Tongue (tissue), 2 donors: ENCODE results near the gene AP1G1. TPM values are rescaled to one million over a fixed set of nuclear protein-coding genes. Genes with fewer than 3 reads are reported as not detected.
"Not testable (repeated sequence)": the region's sequence is repeated elsewhere in the genome, so short reads cannot be mapped to it uniquely, and the experiment has no call there.

Experiments used
- DNase-seq: peaks from one replicate; pipeline ENCODE4 v3.0.0-alpha.2; 2015
- total RNA-seq: library from RNA; depleted of rRNA; stranded (reverse); fragments of >200 nt; gene quantifications from one replicate; pipeline ENCODE4 v1.2.3, GENCODE V29; 2014

The AP1G1 gene
- total RNA-seq = 109 TPM

DNA sequence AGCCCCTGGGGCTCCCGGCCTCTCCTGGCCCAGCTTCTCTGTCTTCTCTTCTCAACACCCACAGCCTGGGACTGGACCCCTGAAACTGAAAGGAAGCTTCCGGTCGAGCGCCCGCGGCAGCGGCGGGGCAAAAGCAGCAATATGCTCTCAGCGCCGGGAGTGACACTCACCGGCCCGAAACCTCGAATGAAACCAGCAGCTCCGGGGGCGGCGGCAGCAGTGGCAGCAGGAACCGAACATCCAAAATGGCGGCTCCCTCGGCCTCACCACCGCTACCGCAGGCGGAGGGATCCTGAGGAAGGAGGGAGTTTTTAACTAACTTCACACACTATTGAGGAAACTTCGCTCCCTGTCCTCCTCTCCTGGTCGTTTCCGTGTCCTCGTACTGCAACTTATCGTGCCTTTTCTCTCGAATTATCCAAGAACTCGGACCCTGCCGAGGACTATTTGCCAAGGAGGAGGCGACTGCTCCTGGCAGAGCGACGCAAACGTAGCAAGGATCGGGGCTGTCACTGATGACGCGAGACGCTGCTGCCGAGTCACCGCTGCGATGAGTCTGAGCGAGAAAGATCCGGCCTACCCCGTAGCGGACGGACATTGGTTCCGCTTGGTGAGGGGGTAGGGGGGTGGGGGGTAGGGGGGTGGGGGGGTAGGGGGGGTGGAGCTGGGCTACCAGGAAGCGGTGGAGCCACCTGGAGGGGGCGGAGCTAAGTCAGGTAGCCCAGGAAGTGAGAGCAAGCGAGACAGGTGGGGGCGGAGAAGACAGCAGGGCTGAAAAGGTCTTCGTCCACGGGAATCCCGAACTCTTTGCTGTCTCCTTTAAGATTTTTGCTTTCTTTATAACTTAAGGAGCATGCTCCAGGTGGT is at the start of gene AP1G1:
Gene AP1G1, minus strand, starts transcription at position 242 of the 867 bp plus-strand sequence. CDS start 19,355 bp downstream, outside the sequence.
- DNase-seq = peak; percentile 99

DNA sequence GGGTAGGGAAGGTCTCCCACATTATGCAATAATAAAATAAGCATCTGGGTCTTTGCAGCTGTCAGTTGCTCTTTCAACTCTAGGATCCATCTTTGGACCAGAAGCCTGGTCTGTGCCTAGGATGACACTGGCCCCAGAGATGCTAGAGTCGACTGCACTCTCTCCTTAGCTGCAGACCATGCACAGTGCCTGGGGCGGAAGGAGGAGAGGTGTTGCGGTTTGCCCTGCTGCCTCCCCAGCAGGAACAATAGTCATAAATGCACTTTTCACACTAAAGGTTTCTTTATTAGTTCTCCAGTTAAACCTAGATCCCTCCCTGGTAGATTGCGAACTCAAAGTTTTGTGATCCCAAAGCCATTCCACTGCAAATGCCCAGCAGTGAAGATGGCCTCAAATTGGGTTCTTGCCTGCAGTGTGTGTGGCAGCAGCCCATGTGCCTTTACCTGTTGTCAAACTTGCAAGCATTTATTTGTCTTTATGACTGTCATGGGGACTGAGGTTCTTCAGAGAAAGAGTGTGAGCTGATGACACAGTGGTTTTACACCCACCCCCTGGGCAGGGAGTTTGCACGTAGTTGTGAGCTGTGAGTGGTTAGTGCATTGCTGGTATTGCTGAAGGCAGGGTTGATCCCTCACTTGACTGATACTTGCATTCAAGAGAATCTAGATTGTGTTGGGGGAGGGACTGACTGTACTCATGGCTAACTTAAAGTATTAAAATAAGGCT is 47.5 kb upstream of the AP1G1 start:
- DNase-seq = no peak

DNA sequence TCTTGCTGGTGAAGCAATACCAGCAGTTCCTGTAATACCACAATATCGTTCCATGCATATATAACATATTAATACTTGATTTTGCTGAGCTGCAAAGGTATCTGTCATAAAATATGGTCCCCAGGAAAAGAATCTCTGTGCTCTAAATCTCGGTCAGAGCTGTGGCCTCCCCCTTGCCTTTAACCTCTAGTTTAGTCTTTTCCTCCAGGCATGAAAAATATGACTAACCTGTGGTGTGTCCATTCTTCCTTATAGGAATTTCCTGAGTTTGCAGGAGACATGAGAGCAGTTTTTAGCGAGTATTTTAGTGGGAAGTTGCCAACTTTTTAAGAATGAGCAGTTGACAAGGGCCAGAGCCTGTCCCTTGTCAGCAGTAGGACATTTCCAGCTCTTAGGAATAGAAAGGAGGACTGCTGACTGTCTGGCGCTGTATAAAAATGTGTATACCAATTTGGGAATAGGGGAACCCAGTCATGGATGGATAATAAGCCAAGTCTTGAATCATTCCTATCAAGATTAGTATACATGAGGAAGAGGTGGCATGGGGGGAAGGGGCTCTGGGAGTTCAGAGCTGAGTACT is 45.8 kb upstream of the AP1G1 start:
- DNase-seq = no peak

DNA sequence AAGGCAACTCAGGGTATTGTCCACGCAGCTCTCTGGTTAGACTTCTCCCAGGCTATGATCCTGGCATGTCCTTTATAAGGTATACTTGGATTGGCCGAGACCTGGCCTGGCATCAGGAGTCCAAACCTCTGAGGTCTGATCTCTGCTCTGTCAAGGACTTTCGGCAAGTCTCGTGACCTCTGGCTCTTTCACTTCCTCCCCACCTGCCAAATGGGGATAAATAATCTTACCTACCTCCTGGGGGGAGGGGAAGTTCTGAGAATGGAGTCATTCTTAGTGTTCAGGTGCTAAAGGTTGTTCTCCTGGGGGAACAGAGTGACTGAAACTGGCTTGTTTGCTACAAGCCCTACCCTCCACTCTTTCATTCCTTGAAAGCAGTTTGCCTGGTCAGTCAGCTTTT is 44.8 kb upstream of the AP1G1 start:
- DNase-seq = no peak

DNA sequence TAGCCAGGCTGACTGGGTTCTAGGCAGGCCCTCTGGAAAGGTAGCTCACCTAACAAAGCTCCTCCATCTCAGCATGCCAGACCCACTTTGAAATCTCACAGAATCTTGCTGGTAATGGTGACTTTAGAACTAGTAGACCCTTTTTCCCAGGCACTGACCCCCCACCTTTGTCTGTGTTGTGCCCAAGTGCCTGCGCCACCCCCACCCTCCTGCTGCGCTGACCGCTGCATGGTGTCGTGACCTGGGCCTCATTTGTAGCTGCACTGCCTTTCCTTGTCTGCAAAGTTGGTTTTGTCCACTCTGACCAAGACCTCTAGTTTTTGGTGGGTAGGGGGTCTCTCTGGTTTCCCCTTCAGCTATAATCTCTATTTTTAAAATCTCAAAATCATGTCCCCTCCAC is 43.9 kb upstream of the AP1G1 start:
- DNase-seq = no peak

DNA sequence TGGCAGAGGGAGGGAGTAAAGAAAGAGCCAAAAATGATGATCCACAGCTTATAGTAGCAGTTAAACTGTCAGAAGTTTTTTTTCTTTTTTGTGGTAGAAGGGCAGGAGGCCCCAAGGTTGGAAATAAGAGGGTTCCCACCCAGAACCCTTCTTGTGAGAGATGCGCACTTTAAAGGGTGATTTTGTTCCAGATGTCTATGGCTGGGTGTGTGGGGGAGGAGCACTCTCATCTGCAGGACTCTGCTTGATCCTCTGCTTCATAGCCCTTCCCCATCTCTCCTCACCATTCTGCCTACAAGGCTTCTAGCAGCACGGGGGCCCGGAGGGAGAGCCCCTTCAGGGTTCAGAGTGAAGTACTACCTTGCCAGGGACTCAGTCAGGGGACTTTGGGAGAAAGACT is 43.5 kb upstream of the AP1G1 start:
- no peak for DNase-seq

DNA sequence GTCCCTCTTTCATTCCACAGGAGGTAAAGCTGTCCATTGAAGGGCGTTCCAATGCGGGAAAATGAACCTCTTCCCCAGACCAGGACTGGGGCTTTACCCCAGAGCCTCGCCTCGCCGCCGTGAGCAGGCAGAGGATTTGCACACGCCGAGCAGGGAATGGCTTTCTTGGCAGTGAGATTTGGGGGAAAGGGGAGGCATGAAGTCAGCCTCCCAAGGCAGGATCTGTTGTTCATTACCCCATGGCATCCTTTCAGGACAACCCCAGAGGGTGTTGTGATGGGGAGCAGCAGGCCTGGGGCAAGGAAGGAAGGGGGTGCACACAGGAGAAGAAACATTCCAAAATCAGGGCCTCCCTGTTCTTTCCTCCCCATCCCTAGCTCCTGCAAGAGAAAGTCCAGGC is 43.1 kb upstream of the AP1G1 start:
- DNase-seq = peak; percentile 22

DNA sequence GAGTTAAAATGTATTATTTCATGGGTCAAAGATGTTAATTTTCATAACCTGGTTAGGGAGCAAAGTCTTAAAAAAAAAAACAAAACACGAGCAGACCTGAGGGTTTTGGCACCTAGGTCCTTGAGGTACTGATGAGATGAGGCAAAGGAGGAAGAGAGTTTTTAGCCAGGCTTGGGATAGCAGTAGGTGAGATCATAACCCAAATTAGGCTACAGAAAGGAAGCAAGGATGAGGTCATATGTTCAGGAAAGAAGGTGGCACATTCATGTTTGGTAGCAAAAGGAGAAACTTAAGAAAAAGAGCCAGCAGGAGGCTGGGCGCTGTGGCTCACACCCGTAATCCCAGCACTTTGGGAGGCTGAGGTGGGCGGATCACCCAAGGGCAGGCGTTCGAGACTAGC is 40.0 kb upstream of the AP1G1 start:
- no peak for DNase-seq

DNA sequence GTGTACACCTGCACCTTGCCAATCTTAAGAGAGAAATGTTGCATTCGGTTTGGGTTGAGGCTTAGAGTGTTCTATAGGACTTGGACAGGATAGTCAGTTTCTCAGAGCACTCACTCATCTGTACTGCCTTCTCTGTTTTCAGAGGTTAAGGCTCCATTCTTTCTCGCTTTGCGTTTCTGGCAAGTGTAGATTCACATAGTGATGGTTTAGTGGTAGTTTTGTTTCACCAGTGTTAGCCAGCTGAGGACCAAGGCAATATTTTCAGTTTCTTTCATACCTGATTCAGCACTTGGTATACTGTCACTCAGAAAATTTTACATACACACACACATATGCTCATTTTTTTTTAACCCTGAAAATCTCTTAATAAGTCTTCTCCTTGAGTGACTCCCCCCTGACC is 38.5 kb upstream of the AP1G1 start:
- no peak for DNase-seq

DNA sequence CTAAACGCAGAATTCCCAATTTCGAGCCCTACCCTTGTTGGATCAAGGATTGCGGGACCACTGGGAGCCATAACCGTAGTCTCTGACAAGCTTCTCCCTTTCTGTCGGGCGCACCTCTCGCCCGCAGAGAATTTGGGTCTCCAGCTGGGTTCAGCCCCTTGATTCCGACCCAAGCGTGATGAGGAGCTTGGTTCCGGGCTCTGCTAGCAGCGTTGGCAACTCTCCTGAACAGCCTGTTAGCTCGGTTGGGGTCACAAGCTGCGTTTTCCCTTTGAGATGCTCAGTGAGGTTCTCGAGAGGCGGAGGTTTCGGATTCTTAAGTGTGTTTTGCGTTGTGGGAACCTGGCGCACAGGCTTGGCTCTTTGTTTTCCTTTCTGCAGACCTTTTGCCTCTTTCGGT is 37.8 kb upstream of the AP1G1 start:
- peak; percentile 16 for DNase-seq

DNA sequence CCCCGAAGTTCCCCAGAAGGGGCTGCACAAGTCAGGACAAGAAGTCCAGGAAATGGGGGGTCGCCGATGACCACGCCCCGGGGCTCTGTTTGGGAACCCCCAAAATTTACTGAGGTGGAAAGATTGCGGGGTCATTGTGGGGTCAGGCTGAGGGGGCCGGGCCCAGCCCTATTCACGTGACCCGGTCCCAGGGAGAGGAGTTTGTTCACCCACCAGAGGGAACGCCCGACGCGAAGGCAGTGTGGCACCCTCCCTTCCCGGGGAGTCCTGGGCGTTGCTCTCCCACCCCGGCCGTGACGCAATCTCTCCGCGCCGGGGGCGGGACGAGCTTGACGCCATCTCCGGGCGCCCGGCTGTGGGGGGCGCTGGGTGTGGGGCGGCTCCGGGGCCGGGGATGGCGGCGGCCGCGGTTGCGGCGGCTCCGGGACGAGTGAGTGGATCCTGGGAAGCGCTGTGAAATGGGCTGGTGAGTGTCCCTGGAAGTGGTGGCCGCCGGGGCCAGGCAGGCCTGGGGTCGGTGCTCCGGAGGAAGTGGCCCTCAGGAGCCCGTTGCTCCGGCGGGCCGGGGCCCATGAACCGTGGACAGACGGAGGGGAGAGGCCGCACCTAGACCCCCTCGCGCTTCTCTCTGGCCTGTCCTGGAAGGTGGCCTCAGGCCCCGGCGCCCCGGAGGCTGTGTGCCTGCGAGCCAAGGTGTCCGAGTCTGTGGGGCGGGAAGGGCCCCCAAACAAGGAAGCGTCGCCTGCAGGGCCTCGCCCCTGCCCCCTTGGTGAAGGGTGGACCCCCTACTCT is 37.2 kb upstream of the AP1G1 start, which contains the start of gene ATXN1L:
Gene ATXN1L, plus strand, starts transcription at position 338 of the 792 bp plus-strand sequence. CDS start 3,765 bp downstream, outside the sequence.
- DNase-seq = peak; percentile 94

DNA sequence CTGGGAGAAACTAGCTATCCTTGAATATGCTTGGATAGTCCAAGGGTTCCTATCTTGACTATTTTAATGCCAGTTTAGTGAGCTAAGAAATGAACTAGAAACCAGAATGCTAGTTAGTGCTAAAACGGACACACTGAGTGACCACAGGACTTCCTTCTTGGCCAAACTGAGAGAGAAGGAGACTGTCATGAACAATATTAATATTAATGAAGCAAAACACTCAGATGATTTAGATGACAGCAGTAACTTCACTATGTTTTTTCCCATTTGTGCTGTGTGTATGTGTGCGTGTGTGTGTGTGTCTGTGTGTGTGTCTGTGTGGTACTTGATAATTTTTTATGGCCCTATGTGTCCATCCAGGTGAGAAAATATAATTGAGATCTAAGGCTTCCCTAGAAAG is 34.9 kb upstream of the AP1G1 start:
- DNase-seq = no peak

DNA sequence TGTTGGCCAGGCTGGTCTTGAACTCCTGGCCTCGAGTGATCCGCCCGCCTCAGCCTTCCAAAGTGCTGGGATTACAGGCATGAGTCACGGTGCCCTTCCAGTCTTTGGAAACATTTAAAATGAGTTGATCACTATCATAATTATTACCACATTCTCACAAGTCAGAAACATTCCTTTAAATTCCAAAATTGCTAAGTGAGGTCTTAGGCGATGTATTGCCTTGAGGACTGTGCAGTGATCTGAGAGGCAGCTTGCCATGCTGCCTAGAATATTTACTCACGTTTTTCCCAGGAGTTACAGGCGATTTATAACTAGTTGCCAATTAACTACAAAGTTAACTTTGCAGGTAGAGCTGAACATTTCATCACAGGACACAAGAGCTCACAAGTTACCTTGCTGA is 31.4 kb upstream of the AP1G1 start:
- DNase-seq = no peak

DNA sequence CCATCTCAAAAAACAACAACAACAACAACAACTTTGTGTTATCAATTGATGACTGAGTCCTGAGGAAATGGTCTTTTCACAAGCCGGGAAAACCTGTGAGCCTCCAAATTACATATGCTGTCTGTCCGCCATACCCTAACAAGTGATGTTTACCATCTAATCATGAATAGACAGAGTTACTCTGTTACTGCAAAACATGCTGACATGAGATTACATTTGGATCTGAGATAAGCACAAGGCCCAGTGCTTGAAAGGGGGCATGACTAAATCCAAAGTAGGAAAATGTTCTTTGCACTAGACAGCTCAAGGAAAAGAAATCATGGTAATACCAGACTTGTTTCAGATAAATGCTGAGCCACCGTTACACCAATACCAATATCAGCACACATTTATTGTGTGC is 28.5 kb upstream of the AP1G1 start:
- no peak for DNase-seq

DNA sequence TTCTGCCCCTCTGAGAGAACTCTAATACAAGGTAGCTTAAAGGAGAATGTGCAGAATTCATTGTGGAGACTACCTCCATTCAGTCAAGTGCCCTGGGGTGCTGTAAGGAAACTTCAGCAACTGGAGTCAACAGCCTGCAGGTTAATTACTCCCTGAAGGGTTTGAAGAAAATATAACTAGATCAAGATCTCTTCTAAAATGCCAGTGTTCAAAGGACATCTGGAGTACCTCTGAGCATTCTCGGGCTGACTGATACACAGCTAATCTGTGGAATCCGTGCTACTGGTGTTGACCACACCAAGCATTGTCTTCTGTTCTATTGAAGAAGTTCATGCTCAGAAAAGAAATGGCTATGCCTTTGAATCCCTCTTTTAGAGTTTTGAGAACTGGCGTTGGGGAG is 25.7 kb upstream of the AP1G1 start:
- DNase-seq = no peak

DNA sequence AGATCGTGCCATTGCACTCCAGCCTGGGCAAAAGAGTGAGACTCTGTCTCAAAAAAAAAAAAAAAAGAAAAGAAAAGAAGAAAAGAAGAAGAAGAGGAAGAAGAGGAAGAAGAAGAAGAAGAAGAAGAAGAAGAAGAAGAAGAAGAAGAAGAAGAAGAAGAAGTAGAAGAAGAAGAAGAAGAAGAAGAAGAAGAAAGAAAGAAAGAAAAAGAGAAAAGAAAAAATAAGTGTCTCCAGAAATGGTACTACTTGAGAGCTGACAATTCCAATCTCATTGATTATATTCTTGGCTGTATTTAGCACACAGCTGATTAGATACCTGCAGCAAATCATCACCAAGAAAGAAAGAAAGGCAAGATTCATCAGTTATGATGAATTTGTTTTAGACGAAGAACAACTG is 23.5 kb upstream of the AP1G1 start:
- not testable (repeated sequence) for DNase-seq

DNA sequence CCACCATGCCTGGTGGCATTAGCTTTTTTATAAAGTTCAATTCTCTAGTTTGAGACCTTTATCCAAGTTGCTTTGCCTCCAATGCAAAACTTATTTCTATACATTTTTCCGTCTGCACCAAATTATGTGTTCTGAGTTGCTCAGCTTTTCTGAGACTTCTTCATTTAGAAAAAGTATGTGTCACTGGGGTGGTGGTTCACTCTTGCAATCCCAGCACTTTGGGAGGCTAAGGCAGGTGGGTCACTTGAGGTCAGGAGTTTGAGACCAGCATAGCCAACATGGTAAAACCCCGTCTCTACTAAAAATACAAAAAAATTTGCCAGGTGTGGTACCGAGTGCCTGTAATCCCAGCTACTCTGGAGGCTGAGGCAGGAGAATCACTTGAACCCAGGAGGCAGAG is 23.1 kb upstream of the AP1G1 start:
- DNase-seq = not testable (repeated sequence)

DNA sequence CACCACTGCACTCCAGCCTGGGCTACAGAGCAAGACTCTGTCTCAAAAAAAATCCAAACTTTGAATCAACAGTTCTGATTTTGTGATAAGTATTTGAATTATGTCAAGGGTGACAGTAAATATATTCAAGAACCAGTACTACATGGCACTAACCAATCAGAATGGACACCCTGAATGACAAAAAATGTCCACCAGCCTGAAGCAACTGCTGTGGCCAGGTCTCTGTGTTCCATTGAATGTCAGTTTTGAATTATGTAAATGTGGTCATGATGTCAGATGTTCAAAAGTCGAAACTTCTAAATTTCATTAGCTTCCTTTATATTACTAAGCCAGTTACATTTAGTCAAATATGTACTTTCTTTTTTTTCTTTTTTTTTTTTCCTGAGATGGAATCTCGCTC is 21.7 kb upstream of the AP1G1 start:
- no peak for DNase-seq

DNA sequence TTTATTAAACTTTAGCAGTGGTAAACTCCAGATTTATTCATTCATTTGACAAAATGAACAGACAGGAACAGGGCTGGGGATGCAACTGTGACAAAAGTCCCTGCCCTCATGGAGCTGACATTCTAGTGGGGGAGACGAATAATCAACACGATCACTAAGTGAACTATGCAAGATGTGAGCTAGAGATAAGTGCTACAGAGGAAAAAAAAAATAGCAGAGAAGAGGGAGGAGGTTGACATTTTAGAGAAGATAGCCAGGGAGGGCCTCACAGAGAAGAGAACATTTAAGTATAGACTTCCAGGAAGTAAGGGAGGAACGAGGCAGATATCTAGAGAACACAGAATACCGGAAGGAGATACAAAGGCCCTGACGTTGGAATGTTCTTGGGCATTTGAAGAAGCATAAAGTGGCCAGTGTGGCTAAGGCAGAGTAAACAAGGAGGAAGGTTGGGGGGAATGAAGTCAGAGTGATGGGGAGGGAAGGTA is 17.9 kb upstream of the AP1G1 start:
- DNase-seq = no peak

DNA sequence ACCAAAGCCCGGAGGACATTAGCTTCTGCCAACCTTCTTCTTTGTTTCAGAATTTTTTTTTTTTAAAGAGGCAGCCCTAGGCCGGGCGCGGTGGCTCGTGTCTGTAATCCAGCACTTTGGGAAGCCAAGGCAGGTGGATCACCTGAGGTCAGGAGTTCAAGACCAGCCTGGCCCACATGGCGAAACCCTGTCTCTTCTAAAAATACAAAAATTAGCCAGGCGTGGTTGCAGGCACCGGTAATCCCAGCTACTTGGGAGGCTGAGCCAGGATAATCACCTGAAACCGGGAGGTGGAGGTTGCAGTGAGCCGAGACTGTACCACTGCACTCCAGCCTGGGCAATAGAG is 8.5 kb upstream of the AP1G1 start:
- DNase-seq = not testable (repeated sequence)

DNA sequence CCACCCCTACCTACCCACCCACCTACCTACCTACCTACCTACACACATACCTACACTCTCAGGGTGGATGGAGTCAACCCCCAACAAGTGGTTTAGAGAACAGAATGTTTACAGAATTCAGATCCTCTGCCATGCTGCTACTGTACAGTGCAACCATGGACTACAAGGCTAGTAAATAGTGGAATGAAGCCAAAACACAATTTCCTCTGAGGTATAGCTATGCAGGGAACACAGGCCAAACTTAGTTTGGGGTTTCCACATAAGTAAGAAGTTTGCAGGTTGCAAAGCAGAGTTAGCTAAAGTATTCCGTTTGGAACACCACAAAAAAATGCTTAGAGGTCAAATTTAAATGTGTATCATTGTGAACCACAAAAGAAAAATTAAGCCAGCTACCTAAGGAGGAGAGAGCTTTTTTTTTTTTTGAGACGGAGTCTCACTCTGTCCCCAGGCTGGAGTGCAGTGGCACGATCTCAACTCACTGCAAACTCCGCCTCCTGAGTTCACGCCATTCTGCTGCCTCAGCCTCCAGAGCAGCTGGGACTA is 2.7 kb upstream of the AP1G1 start:
- DNase-seq = no peak

DNA sequence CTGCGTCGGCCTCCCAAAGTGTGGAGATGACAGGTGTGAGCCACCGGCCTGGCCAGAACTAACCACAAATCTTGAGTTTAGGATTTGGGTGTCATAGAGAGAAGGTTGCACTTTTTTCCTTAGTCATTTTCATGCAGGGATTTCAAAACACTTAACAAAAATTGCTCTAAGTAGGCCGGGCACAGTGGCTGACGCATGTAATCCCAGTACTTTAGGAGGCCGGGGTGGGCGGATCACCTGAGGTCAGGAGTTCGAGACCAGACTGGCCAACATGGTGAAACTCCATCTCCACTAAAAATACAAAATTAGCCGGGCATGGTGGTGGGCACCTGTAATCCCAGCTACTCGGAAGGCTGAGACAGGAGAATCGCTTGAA is 1.5 kb upstream of the AP1G1 start:
- not testable (repeated sequence) for DNase-seq
